CD4-positive, CD25-positive, alpha-beta regulatory T cell (primary cell): ENCODE results near the gene SLC6A9. TPM values are rescaled to one million over a fixed set of nuclear protein-coding genes. Genes with fewer than 3 reads are reported as not detected.

Experiments
- ATAC-seq, 2 donors: fragments of 150-1000 bp; cut with Tn5 transposase; one replicate each; pipeline ENCODE4 v1.10.0; 2021; ENCODE audit warnings: low read depth in 2 of 2, moderate number of reproducible peaks in 2 of 2, moderate library complexity in 1 of 2
- DNase-seq, 3 donors: peaks; one replicate each; pipeline versions ENCODE4 v3.0.0 to v3.0.0-alpha.2; 2012 to 2022; ENCODE audit warnings: mixed read lengths in 1 of 3
- H3K27ac ChIP-seq: one replicate; pipeline ENCODE4 v1.7.0; 2013; ENCODE audit warnings: mild to moderate bottlenecking, low read length; ENCODE audit not compliant: insufficient read depth, poor library complexity, severe bottlenecking
- H3K27me3 ChIP-seq: one replicate; pipeline ENCODE4 v1.7.0; 2013; ENCODE audit warnings: low read length; ENCODE audit not compliant: control insufficient read depth, insufficient read depth
- H3K36me3 ChIP-seq: one replicate; pipeline ENCODE4 v1.7.0; 2013; ENCODE audit warnings: mild to moderate bottlenecking, low read length, moderate library complexity; ENCODE audit not compliant: control insufficient read depth, insufficient read depth
- H3K4me1 ChIP-seq: 2 replicates; pipeline ENCODE4 v1.7.0; 2013; ENCODE audit warnings: mild to moderate bottlenecking, low read length; ENCODE audit not compliant: insufficient read depth, control insufficient read depth, poor library complexity, severe bottlenecking
- H3K4me3 ChIP-seq: one replicate; pipeline ENCODE4 v1.7.0; 2013; ENCODE audit warnings: low read depth, mild to moderate bottlenecking, low read length, moderate library complexity
- H3K9me3 ChIP-seq, 2 experiments: 1 replicate in 1 of 2; 2 replicates in 1 of 2; pipeline ENCODE4 v1.7.0; 2013; ENCODE audit warnings: low read length in 2 of 2, mild to moderate bottlenecking in 1 of 2, moderate library complexity in 1 of 2; ENCODE audit not compliant: control insufficient read depth in 2 of 2
- H3K27ac Mint-ChIP-seq, 3 donors: one replicate each; pipeline ENCODE4 v1.8.0; 2020 to 2022; ENCODE audit warnings: mild to moderate bottlenecking in 3 of 3, mixed read lengths in 3 of 3, moderate library complexity in 2 of 3
- H3K27me3 Mint-ChIP-seq: one replicate; pipeline ENCODE4 v1.8.0; 2022; ENCODE audit warnings: mild to moderate bottlenecking, mixed read lengths
- H3K36me3 Mint-ChIP-seq: one replicate; pipeline ENCODE4 v1.8.0; 2020; ENCODE audit warnings: mixed read lengths
- H3K4me1 Mint-ChIP-seq, 4 donors: one replicate each; pipeline ENCODE4 v1.8.0; 2020 to 2022; ENCODE audit warnings: mixed read lengths in 4 of 4, mild to moderate bottlenecking in 1 of 4
- H3K4me3 Mint-ChIP-seq, 4 donors: one replicate each; pipeline ENCODE4 v1.8.0; 2020 to 2022; ENCODE audit warnings: mild to moderate bottlenecking in 4 of 4, mixed read lengths in 4 of 4, moderate library complexity in 3 of 4
- H3K9me3 Mint-ChIP-seq, 7 donors: one replicate each; pipeline ENCODE4 v1.8.0; 2020 to 2022; ENCODE audit warnings: mixed read lengths in 7 of 7, mild to moderate bottlenecking in 3 of 7, moderate library complexity in 2 of 7
- polyA plus RNA-seq, 4 donors: library from polyadenylated mRNA; unstranded; fragments of 300-500 nt; fragmentation: Illumina TruSeq; gene quantifications; one replicate each; pipeline ENCODE4 v1.2.3, GENCODE V29; 2021
- total RNA-seq: library from RNA; stranded (reverse); gene quantifications from one replicate; pipeline ENCODE4 v1.2.3, GENCODE V29; 2022

Gene SLC6A9
- total and polyA plus RNA-seq, 5 donors from 2014 or later, result 0.07 to 0.20 TPM; not detected in 3

- H3K36me3 ChIP-seq, result no peaks in the 10 kb centered on the region
- H3K27me3 ChIP-seq, result no peaks in the 10 kb centered on the region
- Mint-ChIP-seq H3K4me1 (peaks cover 0 to 2% (median 0%) of the 10 kb centered on the region in 4 donors), H3K9me3 (no peaks in the 10 kb centered on the region), H3K27ac (no peak overlapping the region), H3K27me3 (peaks cover 5% of the 10 kb centered on the region), H3K36me3 (no peaks in the 10 kb centered on the region), H3K4me3 (no peak overlapping the region)
- H3K9me3 ChIP-seq, result no peaks in the 10 kb centered on the region
- DNase-seq, result no peak
- H3K4me3 ChIP-seq, result no peak overlapping the region
- no peak overlapping the region for H3K27ac ChIP-seq
- no peak for ATAC-seq
- no peaks in the 10 kb centered on the region for H3K4me1 ChIP-seq
These were observed 16.1 kb downstream of the SLC6A9 start for GRCh38 chr1:44015206-44015605.

GRCh38 chr1:44014365-44015104 is 16.7 kb downstream of the SLC6A9 start:
- Mint-ChIP-seq H3K36me3 (no peaks in the 10 kb centered on the region), H3K27ac (no peak overlapping the region), H3K4me3 (no peak overlapping the region), H3K9me3 (no peaks in the 10 kb centered on the region), H3K4me1 (peaks cover 0 to 2% (median 0%) of the 10 kb centered on the region in 4 donors), H3K27me3 (peaks cover 5% of the 10 kb centered on the region)
- H3K4me1 ChIP-seq, result no peaks in the 10 kb centered on the region
- no peak overlapping the region for H3K27ac ChIP-seq
- DNase-seq (no peak), ATAC-seq (no peak)
- H3K4me3 ChIP-seq, result no peak overlapping the region
- no peaks in the 10 kb centered on the region for H3K9me3 ChIP-seq
- H3K36me3 ChIP-seq, result no peaks in the 10 kb centered on the region
- H3K27me3 ChIP-seq, result no peaks in the 10 kb centered on the region

GRCh38 chr1:44013949-44014348 is 17.3 kb downstream of the SLC6A9 start:
- peaks cover 5% of the 10 kb centered on the region for H3K27me3 Mint-ChIP-seq

GRCh38 chr1:44012941-44013609 is 18.2 kb downstream of the SLC6A9 start:
- Mint-ChIP-seq H3K27ac (no peak overlapping the region), H3K27me3 (peaks cover 5% of the 10 kb centered on the region), H3K9me3 (no peaks in the 10 kb centered on the region), H3K4me1 (peaks cover 0 to 3% (median 0%) of the 10 kb centered on the region in 4 donors), H3K36me3 (no peaks in the 10 kb centered on the region), H3K4me3 (no peak overlapping the region)
- H3K27ac ChIP-seq, result no peak overlapping the region
- H3K27me3 ChIP-seq, result no peaks in the 10 kb centered on the region
- DNase-seq, result no peak
- ATAC-seq, result no peak
- no peaks in the 10 kb centered on the region for H3K4me1 ChIP-seq
- no peak overlapping the region for H3K4me3 ChIP-seq
- no peaks in the 10 kb centered on the region for H3K36me3 ChIP-seq
- H3K9me3 ChIP-seq, result no peaks in the 10 kb centered on the region

More at GRCh38 chr1:44013949-44014348, 17.3 kb downstream of the SLC6A9 start:
- no peak for DNase-seq
- Histone ChIP-seq H3K4me1 (no peaks in the 10 kb centered on the region), H3K4me3 (no peak overlapping the region), H3K27ac (no peak overlapping the region), H3K27me3 (no peaks in the 10 kb centered on the region), H3K9me3 (no peaks in the 10 kb centered on the region), H3K36me3 (no peaks in the 10 kb centered on the region)
- Mint-ChIP-seq H3K27ac (no peak overlapping the region), H3K4me1 (peaks cover 0 to 2% (median 0%) of the 10 kb centered on the region in 4 donors), H3K4me3 (no peak overlapping the region), H3K36me3 (no peaks in the 10 kb centered on the region), H3K9me3 (no peaks in the 10 kb centered on the region)
- no peak for ATAC-seq

- DNase-seq (no peak), ATAC-seq (no peak)
- Histone ChIP-seq H3K4me3 (no peak overlapping the region), H3K36me3 (no peaks in the 10 kb centered on the region), H3K4me1 (no peaks in the 10 kb centered on the region), H3K27me3 (no peaks in the 10 kb centered on the region), H3K9me3 (no peaks in the 10 kb centered on the region), H3K27ac (no peak overlapping the region)
- Mint-ChIP-seq H3K9me3 (no peaks in the 10 kb centered on the region), H3K27ac (peak overlapping the region in 1 of 3 donors; percentile 3), H3K36me3 (no peaks in the 10 kb centered on the region), H3K27me3 (peaks cover 5% of the 10 kb centered on the region), H3K4me3 (no peak overlapping the region), H3K4me1 (peaks cover 0 to 4% (median 0%) of the 10 kb centered on the region in 4 donors)
These were observed 18.9 kb downstream of the SLC6A9 start for GRCh38 chr1:44012404-44012803.

GRCh38 chr1:44010935-44011471 is 20.3 kb downstream of the SLC6A9 start:
- Histone ChIP-seq H3K36me3 (no peaks in the 10 kb centered on the region), H3K4me3 (no peak overlapping the region), H3K27ac (no peak overlapping the region), H3K9me3 (no peaks in the 10 kb centered on the region), H3K4me1 (no peaks in the 10 kb centered on the region), H3K27me3 (no peaks in the 10 kb centered on the region)
- H3K4me1 Mint-ChIP-seq, result peaks cover 0 to 4% (median 0%) of the 10 kb centered on the region in 4 donors
- H3K27me3 Mint-ChIP-seq, result peaks cover 5% of the 10 kb centered on the region
- H3K4me3 Mint-ChIP-seq, result no peak overlapping the region
- H3K27ac Mint-ChIP-seq, result no peak overlapping the region
- ATAC-seq, result no peak
- H3K36me3 Mint-ChIP-seq, result no peaks in the 10 kb centered on the region
- H3K9me3 Mint-ChIP-seq, result no peaks in the 10 kb centered on the region
- no peak for DNase-seq

GRCh38 chr1:44008259-44008658 is 23.0 kb downstream of the SLC6A9 start:
- Mint-ChIP-seq H3K27ac (peak overlapping the region in 1 of 3 donors; percentile 67), H3K27me3 (no peaks in the 10 kb centered on the region), H3K9me3 (no peaks in the 10 kb centered on the region), H3K4me3 (no peak overlapping the region), H3K4me1 (peaks cover 0 to 4% (median 0%) of the 10 kb centered on the region in 4 donors), H3K36me3 (no peaks in the 10 kb centered on the region)
- Histone ChIP-seq H3K4me1 (no peaks in the 10 kb centered on the region), H3K27ac (no peak overlapping the region), H3K27me3 (no peaks in the 10 kb centered on the region), H3K9me3 (no peaks in the 10 kb centered on the region), H3K4me3 (no peak overlapping the region), H3K36me3 (no peaks in the 10 kb centered on the region)
- no peak for DNase-seq
- ATAC-seq, result no peak
